ENCODE measurements around the gene PTH.
A peak's percentile ranks its signal among the peaks of the same experiment; 100 is the strongest.

The PTH gene

DNA sequence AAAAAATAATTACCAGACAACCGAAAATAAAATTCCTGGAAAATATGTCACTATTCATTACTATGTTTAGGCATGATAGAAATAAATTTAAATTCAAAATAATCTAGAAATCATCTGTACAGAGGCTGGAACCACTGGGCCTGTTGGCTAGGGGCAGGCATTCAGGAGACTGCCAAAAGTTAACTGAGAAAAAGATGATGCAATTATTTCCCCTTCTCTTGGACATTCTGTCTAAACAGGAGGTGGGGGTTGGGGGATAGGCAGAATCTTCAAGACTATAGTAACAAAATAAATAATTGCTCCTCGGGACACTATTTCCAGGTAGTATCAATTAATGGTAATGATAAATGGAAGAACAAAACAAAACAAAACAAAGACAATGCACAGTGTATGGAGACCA lies 46.9 kb downstream of the PTH start:
- H3K27me3 ChIP-seq (ENCODE audit: insufficient read depth, poor library complexity, severe bottlenecking), result no peaks in the 10 kb centered on the region
- DNase-seq (ENCODE audit: low read depth in 1 of 2, low spot score in 1 of 2), result peak in 1 of 2 experiments; percentile 66
- no peak overlapping the region for H3K4me3 ChIP-seq (replicated peaks; ENCODE audit: insufficient read depth, low read length)
- peak overlapping the region; percentile 52 for H3K27ac ChIP-seq (replicated peaks)
- TF ChIP-seq POLR2AphosphoS5 (IDR thresholded peaks at IDR 0.05; ENCODE audit: low read depth) (no peak), SPI1 (IDR thresholded peaks at IDR 0.05; ENCODE audit: borderline replicate concordance, low read depth) (no peak)

DNA sequence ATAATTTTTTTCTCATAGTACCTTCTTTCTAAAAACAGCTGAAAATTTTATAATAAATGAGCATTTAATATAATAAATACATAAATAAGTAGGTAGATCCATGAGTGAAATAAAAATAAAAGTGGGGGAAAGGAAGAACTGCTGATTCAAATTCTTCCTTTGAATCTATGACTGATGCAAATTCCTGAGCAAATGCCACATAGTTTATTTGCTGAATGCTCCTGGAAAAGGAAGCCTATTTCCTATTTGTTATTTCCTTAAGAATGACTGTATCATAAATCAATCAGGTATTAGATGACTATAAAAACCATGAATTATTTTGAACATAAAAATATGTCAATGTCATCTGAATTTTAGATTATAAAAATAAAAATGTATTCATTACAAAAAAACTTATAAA lies 49.4 kb downstream of the PTH start:
- Histone ChIP-seq H3K4me3 (replicated peaks; ENCODE audit: insufficient read depth, low read length) (no peak overlapping the region), H3K27ac (replicated peaks) (no peak overlapping the region), H3K27me3 (ENCODE audit: insufficient read depth, poor library complexity, severe bottlenecking) (no peaks in the 10 kb centered on the region)
- no peak for TF ChIP-seq POLR2AphosphoS5 (IDR thresholded peaks at IDR 0.05; ENCODE audit: low read depth)
- TF ChIP-seq, protein P1, sequence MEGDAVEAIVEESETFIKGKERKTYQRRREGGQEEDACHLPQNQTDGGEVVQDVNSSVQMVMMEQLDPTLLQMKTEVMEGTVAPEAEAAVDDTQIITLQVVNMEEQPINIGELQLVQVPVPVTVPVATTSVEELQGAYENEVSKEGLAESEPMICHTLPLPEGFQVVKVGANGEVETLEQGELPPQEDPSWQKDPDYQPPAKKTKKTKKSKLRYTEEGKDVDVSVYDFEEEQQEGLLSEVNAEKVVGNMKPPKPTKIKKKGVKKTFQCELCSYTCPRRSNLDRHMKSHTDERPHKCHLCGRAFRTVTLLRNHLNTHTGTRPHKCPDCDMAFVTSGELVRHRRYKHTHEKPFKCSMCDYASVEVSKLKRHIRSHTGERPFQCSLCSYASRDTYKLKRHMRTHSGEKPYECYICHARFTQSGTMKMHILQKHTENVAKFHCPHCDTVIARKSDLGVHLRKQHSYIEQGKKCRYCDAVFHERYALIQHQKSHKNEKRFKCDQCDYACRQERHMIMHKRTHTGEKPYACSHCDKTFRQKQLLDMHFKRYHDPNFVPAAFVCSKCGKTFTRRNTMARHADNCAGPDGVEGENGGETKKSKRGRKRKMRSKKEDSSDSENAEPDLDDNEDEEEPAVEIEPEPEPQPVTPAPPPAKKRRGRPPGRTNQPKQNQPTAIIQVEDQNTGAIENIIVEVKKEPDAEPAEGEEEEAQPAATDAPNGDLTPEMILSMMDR (IDR thresholded peaks at IDR 0.05; ENCODE audit: insufficient read depth, low read length), result no peak
- TF ChIP-seq GABPA (IDR thresholded peaks at IDR 0.05; ENCODE audit: low read depth), result no peak
- TF ChIP-seq, protein P2, sequence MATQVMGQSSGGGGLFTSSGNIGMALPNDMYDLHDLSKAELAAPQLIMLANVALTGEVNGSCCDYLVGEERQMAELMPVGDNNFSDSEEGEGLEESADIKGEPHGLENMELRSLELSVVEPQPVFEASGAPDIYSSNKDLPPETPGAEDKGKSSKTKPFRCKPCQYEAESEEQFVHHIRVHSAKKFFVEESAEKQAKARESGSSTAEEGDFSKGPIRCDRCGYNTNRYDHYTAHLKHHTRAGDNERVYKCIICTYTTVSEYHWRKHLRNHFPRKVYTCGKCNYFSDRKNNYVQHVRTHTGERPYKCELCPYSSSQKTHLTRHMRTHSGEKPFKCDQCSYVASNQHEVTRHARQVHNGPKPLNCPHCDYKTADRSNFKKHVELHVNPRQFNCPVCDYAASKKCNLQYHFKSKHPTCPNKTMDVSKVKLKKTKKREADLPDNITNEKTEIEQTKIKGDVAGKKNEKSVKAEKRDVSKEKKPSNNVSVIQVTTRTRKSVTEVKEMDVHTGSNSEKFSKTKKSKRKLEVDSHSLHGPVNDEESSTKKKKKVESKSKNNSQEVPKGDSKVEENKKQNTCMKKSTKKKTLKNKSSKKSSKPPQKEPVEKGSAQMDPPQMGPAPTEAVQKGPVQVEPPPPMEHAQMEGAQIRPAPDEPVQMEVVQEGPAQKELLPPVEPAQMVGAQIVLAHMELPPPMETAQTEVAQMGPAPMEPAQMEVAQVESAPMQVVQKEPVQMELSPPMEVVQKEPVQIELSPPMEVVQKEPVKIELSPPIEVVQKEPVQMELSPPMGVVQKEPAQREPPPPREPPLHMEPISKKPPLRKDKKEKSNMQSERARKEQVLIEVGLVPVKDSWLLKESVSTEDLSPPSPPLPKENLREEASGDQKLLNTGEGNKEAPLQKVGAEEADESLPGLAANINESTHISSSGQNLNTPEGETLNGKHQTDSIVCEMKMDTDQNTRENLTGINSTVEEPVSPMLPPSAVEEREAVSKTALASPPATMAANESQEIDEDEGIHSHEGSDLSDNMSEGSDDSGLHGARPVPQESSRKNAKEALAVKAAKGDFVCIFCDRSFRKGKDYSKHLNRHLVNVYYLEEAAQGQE (IDR thresholded peaks at IDR 0.05; ENCODE audit: insufficient replicate concordance, low read depth), result no peak
- TF ChIP-seq SPI1 (IDR thresholded peaks at IDR 0.05; ENCODE audit: borderline replicate concordance, low read depth), result no peak
- no peak for DNase-seq (ENCODE audit: low read depth in 1 of 2, low spot score in 1 of 2)

DNA sequence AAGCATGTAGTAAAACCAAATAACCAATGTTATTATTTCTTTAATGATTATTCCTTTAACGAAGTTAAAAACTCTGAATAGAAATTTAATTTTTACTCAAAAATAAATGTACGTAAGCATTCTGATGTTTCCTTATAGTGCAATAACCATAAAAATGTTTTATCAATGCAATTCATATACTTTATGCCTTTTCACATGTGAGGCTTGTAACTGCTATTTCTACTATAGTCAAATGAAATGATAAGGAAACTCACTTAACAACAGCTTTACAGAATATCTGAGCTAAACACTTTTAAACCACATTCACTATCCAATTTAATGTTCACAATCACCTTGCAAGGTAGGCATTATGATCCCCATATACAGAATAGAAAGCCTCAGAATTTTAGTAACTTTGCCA lies 50.2 kb downstream of the PTH start:
- H3K27ac ChIP-seq (replicated peaks), result no peak overlapping the region
- H3K4me3 ChIP-seq (replicated peaks; ENCODE audit: insufficient read depth, low read length), result no peak overlapping the region
- TF ChIP-seq POLR2AphosphoS5 (IDR thresholded peaks at IDR 0.05; ENCODE audit: low read depth) (no peak), SPI1 (IDR thresholded peaks at IDR 0.05; ENCODE audit: borderline replicate concordance, low read depth) (no peak), GABPA (IDR thresholded peaks at IDR 0.05; ENCODE audit: low read depth) (no peak)
- TF ChIP-seq, protein P1 (IDR thresholded peaks at IDR 0.05; ENCODE audit: insufficient read depth, low read length), result no peak
- TF ChIP-seq, protein P2 (IDR thresholded peaks at IDR 0.05; ENCODE audit: insufficient replicate concordance, low read depth), result no peak
- no peaks in the 10 kb centered on the region for H3K27me3 ChIP-seq (ENCODE audit: insufficient read depth, poor library complexity, severe bottlenecking)
- DNase-seq (ENCODE audit: low read depth in 1 of 2, low spot score in 1 of 2), result no peak

Measured in HL-60 (cell line).